NK-92 treated with Interleukin-12 subunit alpha and Interleukin-12 subunit beta, amount 100 ng/mL, for 24 hours (cell line): ENCODE data around the gene DSG4.
"Not testable (repeated sequence)": the region's sequence is repeated elsewhere in the genome, so short reads cannot be mapped to it uniquely, and the experiment has no call there.

ENCODE experiments used
- DNase-seq: peaks from one replicate; lab custom pipeline; 2025; lab: John Stamatoyannopoulos, UW

DSG4 gene

GRCh38 chr18:31376477-31376876 is at the start of gene DSG4:
Gene DSG4 (plus strand): TSS chr18:31376777. CDS start chr18:31376912, 135 bp downstream.
- DNase-seq, result no peak

- no peak for DNase-seq
Measured at GRCh38 chr18:31329787-31330438, 46.7 kb upstream of the DSG4 start.

GRCh38 chr18:31343454-31343853 is 33.1 kb upstream of the DSG4 start:
- no peak for DNase-seq

GRCh38 chr18:31353336-31353735 is 23.2 kb upstream of the DSG4 start:
- DNase-seq, result not testable (repeated sequence)

GRCh38 chr18:31354990-31355389 is 21.6 kb upstream of the DSG4 start:
- no peak for DNase-seq

GRCh38 chr18:31356025-31356424 is 20.6 kb upstream of the DSG4 start:
- no peak for DNase-seq

GRCh38 chr18:31364190-31364589 is 12.4 kb upstream of the DSG4 start:
- no peak for DNase-seq

- DNase-seq, result no peak
Measured at GRCh38 chr18:31369478-31369877, 7.1 kb upstream of the DSG4 start.

- DNase-seq, result no peak
Measured at GRCh38 chr18:31371989-31372388, 4.6 kb upstream of the DSG4 start.

- DNase-seq, result no peak
Measured at GRCh38 chr18:31373641-31374040, 2.9 kb upstream of the DSG4 start.

GRCh38 chr18:31380912-31381311 is 4.3 kb downstream of the DSG4 start:
- DNase-seq, result no peak

GRCh38 chr18:31382107-31382506 is 5.5 kb downstream of the DSG4 start:
- no peak for DNase-seq

- no peak for DNase-seq
Measured at GRCh38 chr18:31386741-31387140, 10.2 kb downstream of the DSG4 start.

- DNase-seq, result no peak
Measured at GRCh38 chr18:31393286-31393685, 16.7 kb downstream of the DSG4 start.

- DNase-seq, result no peak
Measured at GRCh38 chr18:31396796-31397612, 20.4 kb downstream of the DSG4 start.

- no peak for DNase-seq
Measured at GRCh38 chr18:31398191-31398590, 21.6 kb downstream of the DSG4 start.

GRCh38 chr18:31399306-31400032 is 22.9 kb downstream of the DSG4 start:
- DNase-seq, result no peak

GRCh38 chr18:31401156-31402025 is 24.8 kb downstream of the DSG4 start:
- no peak for DNase-seq

GRCh38 chr18:31402026-31402373 is 25.4 kb downstream of the DSG4 start:
- DNase-seq, result no peak

- DNase-seq, result no peak
Measured at GRCh38 chr18:31403409-31403808, 26.8 kb downstream of the DSG4 start.

- DNase-seq, result no peak
Measured at GRCh38 chr18:31407649-31408048, 31.1 kb downstream of the DSG4 start.

GRCh38 chr18:31409276-31409675 is 32.7 kb downstream of the DSG4 start:
- no peak for DNase-seq
